ENCODE data around the gene APBA1. TPM values are rescaled to one million over a fixed set of nuclear protein-coding genes. Genes with fewer than 3 reads are reported as not detected.

The APBA1 gene
- total and polyA plus RNA-seq, 11 donors: 0.61 to 6.2 (median 2.2) TPM

- H3K36me3 ChIP-seq: no peaks in the 10 kb centered on the region
- no peak overlapping the region for H3K27ac ChIP-seq
- DNase-seq: no peak
- WGBS, 4 donors: 83 to 90% (median 88%) methylated on average over 15 to 17 of the region's 17 CpGs
- no peak overlapping the region for H3K4me3 ChIP-seq
- intact Hi-C loops (cut with DNase I): loop anchor here in 5 of 10 donors (5.0 to 10.0 kb wide), 5 partner anchors 247 to 690 kb away; partner anchors contain the start of gene APBA1 (in 2 of the 5)
- TF ChIP-seq POLR2A (IDR thresholded peaks at IDR 0.05) (no peak), CTCF (IDR thresholded peaks at IDR 0.05) (no peak)
- no peaks in the 10 kb centered on the region for H3K4me1 ChIP-seq
- ATAC-seq: no peak
- peaks cover 0 to 5% (median 0%) of the 10 kb centered on the region in 9 donors for H3K27me3 ChIP-seq
- H3K9me3 ChIP-seq: no peaks in the 10 kb centered on the region
Observed at GRCh38 chr9:69425136-69425801, 246.9 kb downstream of the APBA1 start.

- DNase-seq: peak in 3 of 5 donors; percentile 57 to 60 (median 57)
- no peaks in the 10 kb centered on the region for H3K36me3 ChIP-seq
- peaks cover 0 to 5% (median 0%) of the 10 kb centered on the region in 9 donors for H3K27me3 ChIP-seq
- WGBS, 4 donors: 49 to 54% (median 51%) methylated on average over 16 of the region's 16 CpGs
- no peak overlapping the region for H3K27ac ChIP-seq
- no peak for TF ChIP-seq POLR2A (IDR thresholded peaks at IDR 0.05)
- peak; percentile 69 to 82 (median 78) for TF ChIP-seq CTCF (IDR thresholded peaks at IDR 0.05)
- H3K4me1 ChIP-seq: no peaks in the 10 kb centered on the region
- H3K4me3 ChIP-seq: no peak overlapping the region
- ATAC-seq: peak; percentile 55 to 80 (median 76)
- H3K9me3 ChIP-seq: no peaks in the 10 kb centered on the region
- intact Hi-C loops (cut with DNase I): loop anchor here (2.0 to 10.0 kb wide), 14 partner anchors 125 to 693 kb away; partner anchors contain the start of gene APBA1 (in 1 of the 10)
Observed at GRCh38 chr9:69421908-69422801, 250.0 kb downstream of the APBA1 start.

- intact Hi-C loops (cut with DNase I): loop anchor here in 9 of 10 donors (2.0 to 10.0 kb wide), 10 partner anchors 127 to 694 kb away; partner anchors contain the start of gene APBA1 (in 1 of the 9)
- Histone ChIP-seq H3K27me3 (peaks cover 0 to 5% (median 0%) of the 10 kb centered on the region in 9 donors), H3K4me3 (no peak overlapping the region), H3K36me3 (no peaks in the 10 kb centered on the region), H3K27ac (no peak overlapping the region), H3K4me1 (no peaks in the 10 kb centered on the region), H3K9me3 (no peaks in the 10 kb centered on the region)
- ATAC-seq (peak in 1 of 4 donors; percentile 22), DNase-seq (no peak)
- WGBS, 4 donors: 90 to 97% (median 93%) methylated on average over 7 to 10 of the region's 10 CpGs
- TF ChIP-seq POLR2A (IDR thresholded peaks at IDR 0.05): no peak
- no peak for TF ChIP-seq CTCF (IDR thresholded peaks at IDR 0.05)
Observed at GRCh38 chr9:69420611-69421270, 251.4 kb downstream of the APBA1 start.

All from heart left ventricle (tissue), 16 donors.